ENCODE results near the gene SIMC1.

The SIMC1 gene

DNA sequence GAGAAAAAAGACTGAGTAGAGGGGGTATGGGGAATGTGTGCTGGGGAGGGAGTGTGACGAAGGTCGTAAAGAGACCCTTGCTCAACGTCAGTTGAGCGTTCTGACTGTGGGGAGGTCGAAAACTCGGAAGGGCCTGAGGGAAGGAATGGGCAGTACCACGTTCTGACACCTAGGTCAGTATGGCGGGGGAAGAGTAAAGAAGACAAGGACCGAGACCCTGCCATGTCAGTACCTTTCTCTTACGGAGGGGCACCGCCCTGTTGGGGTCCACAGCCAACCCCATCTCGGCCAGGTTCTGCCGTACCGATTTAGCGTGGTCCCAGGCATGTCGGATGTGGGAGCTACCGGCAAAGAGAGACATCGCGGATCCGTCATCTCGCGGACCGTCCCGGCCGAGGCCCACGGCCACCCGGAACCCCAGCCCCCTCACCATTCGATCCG, 149.8 kb downstream of the SIMC1 start:
- H3K4me3 ChIP-seq (ENCODE audit: low read depth, low read length), result peak overlapping the region; percentile 96
- DNase-seq (ENCODE audit: low read depth), result no peak
- TF ChIP-seq CTCF (IDR thresholded peaks at IDR 0.05; ENCODE audit: low read depth, low read length, missing control alignments), result no peak

DNA sequence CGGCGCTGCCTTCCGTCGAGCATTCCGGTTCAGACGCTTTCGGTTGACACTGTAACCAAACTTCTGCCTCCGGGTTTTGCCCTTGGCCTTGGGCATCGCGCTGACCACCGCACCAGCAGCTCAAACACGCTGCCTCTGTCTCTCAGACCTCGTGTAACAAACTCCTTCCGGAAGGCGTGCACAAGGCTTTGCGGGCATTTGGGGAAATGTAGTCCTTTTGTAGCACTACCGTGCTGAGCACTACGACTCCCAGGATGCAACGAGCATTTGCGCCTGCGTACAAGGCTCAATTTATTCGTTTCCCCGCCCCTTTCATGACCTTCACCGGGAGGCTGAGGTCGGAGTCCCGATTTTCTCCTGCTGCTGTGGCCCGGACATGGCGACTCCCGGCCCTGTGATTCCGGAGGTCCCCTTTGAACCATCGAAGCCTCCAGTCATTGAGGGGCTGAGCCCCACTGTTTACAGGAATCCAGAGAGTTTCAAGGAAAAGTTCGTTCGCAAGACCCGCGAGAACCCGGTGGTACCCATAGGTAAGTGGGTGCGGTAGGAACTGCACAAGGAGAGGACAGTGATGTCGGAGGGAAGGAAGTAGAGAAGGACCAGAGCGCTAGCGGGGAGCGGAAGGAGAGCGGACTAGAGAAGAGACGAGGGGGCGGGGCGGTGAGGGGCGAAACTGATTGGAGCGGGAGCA, 150.4 kb downstream of the SIMC1 start, which contains the start of the genes HIGD2A and NOP16:
Gene HIGD2A (plus strand): TSS at position 308 of the 691 bp plus-strand sequence. CDS start 69 bp downstream, at position 377.
Gene NOP16 (minus strand): TSS at position 155 of the 691 bp plus-strand sequence. CDS start 59 bp downstream, at position 96.
- DNase-seq (ENCODE audit: low read depth), result peak; percentile 97
- peak within 1 kb of the TSS; percentile 96 for H3K4me3 ChIP-seq (ENCODE audit: low read depth, low read length)
- TF ChIP-seq CTCF (IDR thresholded peaks at IDR 0.05; ENCODE audit: low read depth, low read length, missing control alignments), result no peak

DNA sequence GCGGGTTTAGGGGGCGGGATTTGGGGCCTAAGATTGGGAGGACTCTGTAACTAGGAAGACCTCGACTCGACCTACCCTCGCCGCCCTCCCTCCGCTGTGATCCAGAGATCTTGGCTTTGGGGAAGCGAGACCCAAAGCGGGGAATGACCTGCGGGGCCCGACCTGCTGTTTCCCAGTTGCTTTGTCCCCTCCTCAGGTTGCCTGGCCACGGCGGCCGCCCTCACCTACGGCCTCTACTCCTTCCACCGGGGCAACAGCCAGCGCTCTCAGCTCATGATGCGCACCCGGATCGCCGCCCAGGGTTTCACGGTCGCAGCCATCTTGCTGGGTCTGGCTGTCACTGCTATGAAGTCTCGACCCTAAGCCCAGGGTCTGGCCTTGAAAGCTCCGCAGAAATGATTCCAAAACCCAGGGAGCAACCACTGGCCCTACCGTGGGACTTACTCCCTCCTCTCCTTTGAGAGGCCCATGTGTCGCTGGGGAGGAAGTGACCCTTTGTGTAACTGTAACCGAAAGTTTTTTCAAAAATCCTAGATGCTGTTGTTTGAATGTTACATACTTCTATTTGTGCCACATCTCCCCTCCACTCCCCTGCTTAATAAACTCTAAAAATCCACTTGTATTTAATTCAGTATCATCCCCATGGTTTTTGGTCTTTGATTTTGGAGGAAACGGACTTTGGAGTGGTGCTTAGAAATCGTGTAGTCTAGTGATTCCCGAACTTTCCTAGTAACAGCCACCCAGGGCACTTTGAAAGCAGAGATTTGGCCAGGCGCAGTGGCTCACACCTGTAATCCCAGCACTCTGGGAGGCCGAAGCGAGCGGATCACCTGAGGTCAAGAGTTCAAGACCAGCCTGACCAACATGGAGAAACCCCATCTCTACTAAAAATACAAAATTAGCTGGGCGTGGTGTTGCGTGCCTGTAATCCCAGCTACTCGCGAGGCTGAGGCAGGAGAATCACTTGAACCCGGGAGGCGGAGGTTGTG, 151.2 kb downstream of the SIMC1 start:
- H3K4me3 ChIP-seq (ENCODE audit: low read depth, low read length), result peak overlapping the region; percentile 96
- no peak for DNase-seq (ENCODE audit: low read depth)
- no peak for TF ChIP-seq CTCF (IDR thresholded peaks at IDR 0.05; ENCODE audit: low read depth, low read length, missing control alignments)

DNA sequence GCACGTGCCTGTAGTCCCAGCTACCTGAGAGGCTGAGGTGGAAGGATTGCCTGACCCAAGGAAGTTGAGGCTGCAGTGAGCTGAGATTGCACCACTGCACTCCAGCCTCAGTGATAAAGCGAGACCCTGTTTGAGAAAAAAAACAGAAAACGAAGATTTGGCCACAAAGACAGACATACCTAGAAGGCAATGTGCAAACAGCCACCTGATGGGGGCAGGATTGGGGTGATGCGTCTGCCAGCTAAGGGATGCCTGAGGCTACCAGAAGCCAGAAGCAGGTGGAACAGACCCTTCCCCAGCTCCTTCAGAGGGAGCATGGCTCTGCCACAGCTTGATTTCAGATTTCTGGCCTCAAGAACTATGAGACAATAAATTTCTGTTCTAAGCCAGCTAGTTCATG, 153.3 kb downstream of the SIMC1 start:
- no peak for TF ChIP-seq CTCF (IDR thresholded peaks at IDR 0.05; ENCODE audit: low read depth, low read length, missing control alignments)
- DNase-seq (ENCODE audit: low read depth), result no peak
- no peak overlapping the region for H3K4me3 ChIP-seq (ENCODE audit: low read depth, low read length)

- DNase-seq (ENCODE audit: low read depth), result no peak
- no peak overlapping the region for H3K4me3 ChIP-seq (ENCODE audit: low read depth, low read length)
- no peak for TF ChIP-seq CTCF (IDR thresholded peaks at IDR 0.05; ENCODE audit: low read depth, low read length, missing control alignments)
Measured at GRCh38 chr5:176391999-176392398, 153.8 kb downstream of the SIMC1 start.

DNA sequence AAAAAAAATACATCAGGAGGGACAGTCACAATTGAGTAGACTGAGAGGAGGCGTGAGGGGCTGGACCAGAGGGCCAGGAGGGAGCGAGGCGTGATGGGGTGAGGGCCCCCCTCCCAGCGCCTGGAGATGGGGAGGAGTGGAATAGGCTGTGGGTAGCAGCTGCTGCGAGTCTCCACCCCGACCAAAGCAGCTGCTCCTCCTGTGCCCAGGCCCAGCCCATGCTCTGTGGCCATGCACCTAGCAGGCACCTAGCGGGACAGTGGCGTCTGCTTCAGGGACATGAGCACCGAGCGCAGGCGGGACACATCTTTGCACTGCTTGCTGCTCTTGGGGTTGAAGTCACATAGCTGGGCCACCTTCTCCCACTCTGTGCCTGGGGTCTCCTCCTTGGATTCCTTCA, 154.3 kb downstream of the SIMC1 start:
- no peak for DNase-seq (ENCODE audit: low read depth)
- TF ChIP-seq CTCF (IDR thresholded peaks at IDR 0.05; ENCODE audit: low read depth, low read length, missing control alignments), result no peak
- no peak overlapping the region for H3K4me3 ChIP-seq (ENCODE audit: low read depth, low read length)

All from GM12864 (cell line).